DMS 273 treated with DMSO at 0.1 percent for 48 hours (cell line): ENCODE data around the gene AGXT.
"Not testable (repeated sequence)": the region's sequence is repeated elsewhere in the genome, so short reads cannot be mapped to it uniquely, and the experiment has no call there.

Experiments
- DNase-seq: peaks from one replicate; lab custom pipeline; 2025; lab: John Stamatoyannopoulos, UW

Gene AGXT

GRCh38 chr2:240840435-240841060 lies 28.1 kb upstream of the AGXT start:
- DNase-seq, result no peak

DNA sequence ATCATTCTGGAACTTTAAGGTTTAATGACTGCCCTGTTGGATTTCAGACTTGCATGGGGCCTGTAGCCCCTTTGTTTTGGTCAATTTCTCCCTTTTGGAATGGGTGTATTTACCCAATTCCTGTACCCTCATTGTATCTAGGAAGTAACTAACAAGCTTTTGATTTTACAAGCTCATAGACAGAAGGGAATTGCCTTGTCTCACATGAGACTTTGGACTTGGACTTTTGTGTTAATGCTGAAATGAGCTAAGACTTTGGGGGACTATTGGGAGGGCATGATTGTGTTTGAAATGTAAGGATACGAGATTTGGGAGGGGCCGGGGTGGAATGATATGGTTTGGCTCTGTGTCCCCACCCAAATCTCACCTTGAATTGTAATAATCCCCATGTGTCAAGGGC lies 22.3 kb upstream of the AGXT start:
- DNase-seq, result not testable (repeated sequence)

DNA sequence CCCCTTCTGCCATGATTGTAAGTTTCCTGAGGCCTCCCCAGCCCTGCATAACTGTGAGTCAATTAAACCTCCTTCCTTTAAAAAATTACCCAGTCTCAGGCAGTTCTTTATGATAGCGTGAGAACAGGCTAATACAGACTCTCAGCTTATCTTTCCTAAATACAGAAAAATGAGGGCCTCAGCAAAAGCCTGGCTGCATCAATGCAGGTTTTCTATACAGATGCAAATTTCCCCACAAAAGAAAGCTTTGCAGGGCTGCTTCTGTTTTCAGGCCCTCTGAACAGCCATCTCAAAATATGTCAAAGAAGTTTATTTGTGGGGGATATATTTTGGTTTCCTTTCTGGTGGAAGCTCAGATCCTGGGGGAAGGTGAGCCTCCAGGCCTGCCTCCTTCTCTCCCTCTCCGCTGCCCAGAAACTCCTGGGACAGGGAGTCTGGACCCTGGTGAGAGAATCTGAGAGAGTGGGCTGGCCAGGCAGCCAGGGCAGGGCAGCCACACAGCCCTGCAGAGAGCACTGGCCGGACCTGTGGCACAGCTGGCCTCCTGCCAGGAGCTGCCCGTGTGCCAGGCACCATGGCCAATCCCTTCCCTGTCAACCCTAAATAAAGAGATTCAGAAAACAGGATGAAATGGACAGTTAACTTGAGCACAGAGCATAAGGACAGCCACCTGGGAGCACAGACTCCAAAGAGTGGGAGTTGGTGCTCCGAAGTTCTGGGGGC lies 21.6 kb upstream of the AGXT start:
- no peak for DNase-seq

DNA sequence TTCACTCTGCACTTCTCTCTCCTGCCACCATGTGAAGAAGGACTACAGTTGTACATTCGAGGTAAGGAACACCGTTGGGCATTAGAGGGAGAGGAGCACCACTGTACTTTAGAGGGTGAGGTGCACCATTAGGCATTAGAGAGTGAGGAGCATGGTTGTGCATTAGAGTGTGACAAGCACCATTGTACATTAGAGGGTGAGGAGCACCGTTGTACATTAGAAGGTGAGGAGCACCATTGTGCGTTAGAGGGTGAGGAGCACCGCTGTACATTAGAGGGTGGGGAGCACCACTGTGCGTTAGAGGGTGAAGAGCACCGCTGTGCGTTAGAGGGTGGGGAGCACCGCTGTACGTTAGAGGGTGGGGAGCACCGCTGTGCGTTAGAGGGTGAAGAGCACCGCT lies 20.8 kb upstream of the AGXT start:
- DNase-seq, result no peak

- DNase-seq, result no peak
Measured at GRCh38 chr2:240848900-240849680, 19.5 kb upstream of the AGXT start.

GRCh38 chr2:240850026-240850425 lies 18.6 kb upstream of the AGXT start:
- no peak for DNase-seq

DNA sequence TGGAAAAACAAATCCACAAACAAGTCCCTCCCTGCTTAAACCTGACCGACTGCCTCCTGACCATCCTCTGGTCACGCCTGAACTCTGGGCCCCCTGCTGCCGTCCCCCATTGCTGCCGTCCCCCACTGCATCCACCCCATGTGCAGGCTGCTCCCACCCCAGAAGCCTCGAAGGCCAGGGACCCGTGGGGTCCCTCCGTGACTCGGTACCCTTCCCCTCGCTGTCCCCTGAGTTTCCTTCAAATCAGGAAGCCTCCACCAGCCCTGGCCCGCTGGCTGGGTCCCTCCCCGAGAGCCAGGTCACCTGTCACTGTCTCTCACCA lies 17.9 kb upstream of the AGXT start:
- DNase-seq, result no peak

DNA sequence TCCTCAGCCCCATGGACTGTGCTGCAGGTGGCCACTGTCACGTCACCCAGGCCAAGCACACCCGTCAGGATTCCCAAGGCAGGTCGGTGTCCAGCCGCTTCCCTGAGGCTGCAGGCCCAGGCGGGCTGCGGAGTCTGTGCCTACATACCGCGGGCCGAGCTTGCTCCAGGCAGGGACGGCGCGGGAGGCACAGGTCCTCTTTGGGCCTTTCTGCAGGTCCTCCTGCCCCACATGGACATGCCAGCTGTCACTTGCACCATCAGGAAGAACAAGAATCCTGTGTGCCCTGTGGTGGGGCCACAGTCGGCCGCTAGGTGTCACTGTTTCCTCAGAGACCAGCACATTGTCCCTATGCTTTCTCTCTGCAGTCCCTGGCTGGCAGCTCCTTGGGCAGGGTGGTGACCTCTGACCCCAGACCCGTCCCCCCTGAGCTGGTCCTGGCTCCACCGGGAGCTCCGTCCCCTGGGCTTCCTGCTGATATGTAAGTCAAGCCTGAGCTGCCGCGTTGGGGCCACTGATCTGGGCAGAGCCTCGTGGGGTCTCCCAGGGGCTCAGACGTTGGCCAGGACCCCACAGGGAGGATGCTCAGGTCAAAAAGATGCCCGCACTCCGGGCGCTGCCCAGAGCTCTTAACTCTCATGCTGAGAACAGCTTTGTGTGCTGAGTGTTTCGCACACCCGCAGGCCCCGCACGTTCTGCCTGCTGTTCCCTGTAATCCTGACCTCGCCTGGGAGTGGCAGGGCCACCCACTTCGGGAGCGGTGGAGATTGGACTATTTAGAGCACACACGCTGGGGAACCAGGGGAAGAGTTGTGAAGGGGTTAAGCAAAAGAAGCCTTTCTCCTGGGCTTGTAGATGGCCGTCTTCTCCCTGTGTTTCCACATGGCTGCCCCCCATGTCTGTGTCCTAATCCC lies 17.3 kb upstream of the AGXT start:
- peak; percentile 51 for DNase-seq

DNA sequence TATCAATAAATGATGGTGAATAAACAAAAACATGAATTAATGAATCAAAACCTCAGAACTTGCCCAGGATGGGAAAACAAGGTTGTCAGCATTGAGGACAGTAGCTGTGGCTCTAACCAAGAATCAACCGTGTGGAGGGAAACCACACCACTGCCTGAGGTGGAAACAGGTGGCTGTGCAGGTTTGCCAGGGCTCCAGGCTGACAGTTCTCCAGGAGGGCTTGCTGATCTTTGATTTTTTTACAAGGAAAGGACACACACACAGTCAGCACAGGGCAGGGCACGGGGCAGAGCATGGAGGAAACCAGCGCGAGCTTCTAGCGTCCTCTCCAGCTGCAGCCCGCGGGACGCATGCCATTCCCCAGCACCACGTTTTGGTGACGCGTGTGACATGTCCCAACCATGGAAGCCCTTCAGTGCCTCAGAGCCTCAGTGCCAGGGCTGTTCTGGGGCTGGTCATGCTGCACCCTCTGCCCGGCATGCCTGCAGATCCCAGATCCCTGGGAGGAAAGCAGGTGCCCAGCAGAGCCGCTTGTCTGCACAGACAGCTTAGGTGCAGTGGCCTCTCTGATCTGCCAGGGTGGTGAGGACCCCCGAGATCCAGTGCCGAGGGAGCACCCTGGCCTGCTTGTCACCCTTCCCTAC lies 15.8 kb upstream of the AGXT start:
- DNase-seq, result no peak

GRCh38 chr2:240855670-240856069 lies 13.0 kb upstream of the AGXT start:
- no peak for DNase-seq

DNA sequence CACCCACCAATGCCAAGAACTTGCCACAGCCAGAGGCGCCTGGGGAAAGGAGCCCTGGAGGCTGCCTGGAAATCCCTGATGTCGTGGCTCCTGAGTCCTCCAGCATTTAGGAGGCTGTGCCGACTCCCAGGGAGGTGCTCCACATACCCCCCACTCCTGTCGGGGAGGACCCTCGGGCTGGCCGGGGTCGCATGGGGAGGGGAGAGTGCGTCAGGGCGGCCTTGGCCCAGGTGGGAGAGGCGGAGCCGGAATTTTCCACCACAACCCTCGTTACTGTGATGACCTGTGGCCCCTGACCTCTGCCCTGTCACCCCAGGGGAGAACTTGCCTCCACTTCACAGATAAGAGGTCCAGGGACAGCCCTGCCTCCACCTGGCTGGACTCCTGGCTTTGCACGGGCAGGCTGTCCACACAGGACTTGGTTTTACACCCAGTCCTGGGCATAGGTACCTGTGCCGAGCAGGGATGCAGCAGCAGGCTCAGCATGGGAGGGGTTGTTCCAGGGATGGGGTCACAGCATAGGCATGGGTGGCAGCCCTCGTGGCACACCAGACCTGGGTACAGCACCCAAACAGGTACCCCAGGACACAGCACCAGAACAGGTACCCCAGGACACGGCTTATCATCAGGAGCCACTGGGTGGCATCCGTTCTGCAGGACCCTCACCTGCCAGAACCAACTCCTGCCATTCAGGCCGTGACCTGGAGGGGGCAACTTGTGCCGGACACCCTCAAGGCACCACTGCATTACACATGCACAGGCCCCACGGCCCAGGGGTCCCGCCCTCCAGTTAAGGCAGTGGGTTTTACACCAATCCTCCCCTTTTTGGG lies 12.3 kb upstream of the AGXT start:
- no peak for DNase-seq

DNA sequence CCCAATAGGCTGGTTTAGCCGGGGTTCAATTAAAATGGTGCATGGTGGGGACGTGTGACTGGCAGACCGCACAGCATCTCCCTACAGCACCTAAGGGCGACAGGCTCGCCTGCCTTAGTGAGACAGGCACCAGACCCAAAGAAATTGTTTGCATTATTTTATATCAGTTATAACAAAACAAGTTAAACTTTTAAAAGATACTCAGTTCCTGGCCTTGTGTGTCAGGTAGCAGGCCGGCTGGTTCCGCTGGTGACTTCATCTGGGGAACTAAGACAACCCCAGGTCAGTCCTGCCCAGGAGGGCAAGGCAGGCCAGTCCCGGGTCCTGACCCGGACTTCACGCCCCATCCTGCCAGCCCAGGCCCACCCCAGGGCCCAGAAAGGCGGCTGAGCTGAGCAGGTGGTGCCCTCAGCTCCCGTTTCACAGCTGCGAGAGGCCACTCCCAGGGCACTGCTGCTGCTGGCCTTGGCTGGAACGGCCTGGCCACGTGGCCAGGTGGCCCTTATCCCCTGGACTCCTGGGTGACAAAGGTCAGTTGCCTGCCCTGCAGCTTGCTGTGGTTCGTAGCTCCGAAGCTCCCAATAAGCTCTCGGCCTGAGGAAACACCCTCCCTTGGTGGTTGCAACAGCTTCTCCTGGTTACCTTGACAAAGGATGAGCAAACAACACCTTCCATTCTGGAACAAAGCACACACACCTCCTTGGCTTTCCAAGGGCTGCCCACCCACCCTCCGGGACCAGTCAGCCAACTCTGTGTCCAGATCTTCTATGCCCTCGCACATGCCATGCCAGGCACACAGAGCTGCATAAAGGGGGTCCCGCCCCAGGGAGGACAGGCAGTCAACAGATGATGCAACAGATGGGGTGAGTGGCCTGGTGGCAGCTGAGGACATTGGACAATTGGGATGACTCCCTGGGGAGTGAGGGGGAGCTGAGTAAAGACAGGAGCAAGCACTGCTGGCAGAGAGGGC lies 11.3 kb upstream of the AGXT start:
- no peak for DNase-seq

- no peak for DNase-seq
Measured at GRCh38 chr2:240858321-240858720, 10.3 kb upstream of the AGXT start.

GRCh38 chr2:240858871-240859270 lies 9.8 kb upstream of the AGXT start:
- no peak for DNase-seq

DNA sequence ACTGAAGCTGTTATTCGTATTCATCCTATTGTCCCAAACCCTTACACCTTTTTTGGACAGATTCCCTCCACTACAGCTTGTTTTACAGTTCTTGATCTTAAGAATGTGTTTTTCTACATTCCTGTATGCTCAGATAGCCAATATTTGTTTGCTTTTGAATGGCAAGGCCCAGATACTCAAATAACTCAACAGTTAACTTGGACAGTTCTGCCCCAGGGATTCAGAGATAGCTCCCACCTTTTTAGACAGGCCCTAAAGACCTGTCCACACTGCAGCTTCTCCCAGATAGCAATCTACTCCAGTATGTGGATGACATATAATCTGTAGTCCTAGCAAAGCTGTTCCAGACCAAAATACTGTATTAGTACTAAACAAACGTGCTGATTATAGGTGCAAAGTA lies 7.1 kb upstream of the AGXT start:
- DNase-seq, result no peak

DNA sequence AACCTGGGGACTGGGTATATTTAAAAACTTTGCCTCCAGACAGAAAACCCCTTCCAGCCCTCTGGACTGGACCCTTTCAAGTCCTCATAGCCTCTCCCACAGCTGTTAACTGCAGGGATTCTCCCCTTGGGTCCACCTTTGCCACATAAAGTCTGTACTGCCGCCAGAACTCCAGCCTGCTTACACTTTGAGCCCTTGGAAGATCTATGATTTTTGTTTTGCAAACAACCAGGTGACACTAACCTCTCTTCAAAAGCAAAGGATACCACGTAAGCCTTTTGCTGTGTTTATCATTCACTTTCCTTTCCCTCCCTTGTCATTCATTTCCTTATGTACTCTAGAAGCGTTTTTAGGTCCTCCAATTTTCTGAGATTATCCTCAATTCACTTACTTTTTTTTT lies 4.1 kb upstream of the AGXT start:
- DNase-seq, result no peak

DNA sequence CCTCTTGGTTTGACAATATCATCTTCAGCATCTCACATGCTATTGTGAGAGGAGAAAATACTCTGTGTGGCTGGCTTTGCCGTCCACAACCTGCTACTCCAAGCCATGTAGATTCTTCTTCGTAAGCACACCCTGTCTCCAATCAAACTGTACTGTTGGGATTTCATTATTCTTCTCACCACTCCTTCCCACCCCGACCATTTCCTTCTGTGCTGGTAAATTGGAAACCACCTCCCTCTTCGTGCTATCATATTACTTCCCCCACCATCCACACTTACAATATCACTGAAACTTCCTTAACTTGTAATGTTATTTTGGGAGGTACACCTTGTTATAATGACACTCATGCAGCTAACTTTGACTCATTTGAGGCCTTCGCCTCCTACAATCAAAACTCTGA lies 3.2 kb upstream of the AGXT start:
- no peak for DNase-seq

- DNase-seq, result no peak
Measured at GRCh38 chr2:240869109-240869955, 708 bp downstream of the AGXT start.
